Fibroblast of peridontal ligament (primary cell): Measurements from ENCODE around the gene BLOC1S6.

Experiments
- DNase-seq: peaks from one replicate; pipeline ENCODE4 v3.0.0-alpha.2; 2010; ENCODE audit errors: extremely low read depth

The BLOC1S6 gene

GRCh38 chr15:45587095-45587862, at the start of gene BLOC1S6:
BLOC1S6 (plus strand) TSS chr15:45587379; CDS start chr15:45587444, 65 bp downstream.
- peak; percentile 92 for DNase-seq

- no peak for DNase-seq
Measured at GRCh38 chr15:45539680-45540079, 47.5 kb upstream of the BLOC1S6 start.

- no peak for DNase-seq
Measured at GRCh38 chr15:45540531-45540930, 46.6 kb upstream of the BLOC1S6 start.

- DNase-seq = no peak
Measured at GRCh38 chr15:45543051-45543450, 44.1 kb upstream of the BLOC1S6 start.

- DNase-seq = no peak
Measured at GRCh38 chr15:45544266-45545023, 42.7 kb upstream of the BLOC1S6 start.

- DNase-seq = no peak
Measured at GRCh38 chr15:45546789-45547188, 40.4 kb upstream of the BLOC1S6 start.

- no peak for DNase-seq
Measured at GRCh38 chr15:45548753-45549520, 38.2 kb upstream of the BLOC1S6 start.

GRCh38 chr15:45549541-45550220, 37.5 kb upstream of the BLOC1S6 start:
- peak; percentile 5 for DNase-seq

- DNase-seq = peak; percentile 16
Measured at GRCh38 chr15:45550436-45550835, 36.7 kb upstream of the BLOC1S6 start.

GRCh38 chr15:45551676-45552075, 35.5 kb upstream of the BLOC1S6 start:
- DNase-seq = peak; percentile 8

GRCh38 chr15:45555934-45556608, 31.1 kb upstream of the BLOC1S6 start:
- DNase-seq = no peak

- no peak for DNase-seq
Measured at GRCh38 chr15:45572617-45573016, 14.6 kb upstream of the BLOC1S6 start.

GRCh38 chr15:45573961-45574629, 13.1 kb upstream of the BLOC1S6 start:
- no peak for DNase-seq

- DNase-seq = no peak
Measured at GRCh38 chr15:45581919-45582318, 5.3 kb upstream of the BLOC1S6 start.

- no peak for DNase-seq
Measured at GRCh38 chr15:45583731-45584639, 3.2 kb upstream of the BLOC1S6 start.

- DNase-seq = no peak
Measured at GRCh38 chr15:45585069-45585791, 1.9 kb upstream of the BLOC1S6 start.

- DNase-seq = no peak
Measured at GRCh38 chr15:45586125-45586524, 1.1 kb upstream of the BLOC1S6 start.

- DNase-seq = no peak
Measured at GRCh38 chr15:45586601-45587094, 531 bp upstream of the BLOC1S6 start.

- DNase-seq = no peak
Measured at GRCh38 chr15:45587863-45588170, 638 bp downstream of the BLOC1S6 start.
